B cell (primary cell): ENCODE measurements around the gene NOTCH3.

Source experiments
- CTCF ChIP-seq: fragments of 200-600 bp; IDR thresholded peaks from one replicate; pipeline ENCODE4 v1.8.0; 2022; ENCODE audit warnings: antibody characterized with exemption, mild to moderate bottlenecking
- EZH2 ChIP-seq: IDR thresholded peaks from 2 replicates; pipeline ENCODE4 v1.6.1; 2012; ENCODE audit warnings: borderline replicate concordance, low read depth, mild to moderate bottlenecking, moderate library complexity, low read length; ENCODE audit not compliant: insufficient read depth, poor library complexity, severe bottlenecking

DNA sequence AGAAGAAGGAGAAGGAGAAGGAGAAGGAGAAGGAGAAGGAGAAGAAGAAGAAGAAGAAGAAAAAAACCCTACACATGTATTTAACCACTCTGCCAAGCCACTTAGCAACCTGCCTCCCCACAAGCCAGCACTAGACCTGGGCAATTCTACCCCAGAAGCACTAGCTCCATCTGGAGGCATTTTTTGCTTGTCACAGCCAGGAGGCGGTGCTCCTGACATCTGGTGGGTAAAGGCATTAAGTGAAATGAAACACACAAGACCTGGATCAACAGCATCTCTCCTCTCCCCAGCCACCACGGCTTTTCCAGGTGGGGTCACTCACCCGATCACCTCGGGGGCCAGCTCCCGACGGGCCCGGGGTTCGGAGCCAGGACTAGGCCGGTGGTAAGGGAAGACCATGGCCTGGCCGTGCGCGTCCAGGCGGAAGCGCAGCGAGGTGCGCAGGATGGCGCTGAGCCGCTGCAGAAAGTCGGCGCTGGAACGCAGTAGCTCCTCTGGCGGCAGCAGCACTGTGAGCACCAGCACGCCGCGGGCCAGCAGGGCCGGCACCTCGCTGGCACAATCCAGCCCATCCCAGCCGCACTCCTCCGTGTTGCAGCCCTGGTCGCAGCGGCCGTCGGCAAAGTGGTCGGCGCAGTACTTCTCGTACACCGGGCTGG lies 26.9 kb downstream of the NOTCH3 start:
- no peak for TF ChIP-seq CTCF
- no peak for TF ChIP-seq EZH2
